ENCODE results near the gene CSNK1G1. TPM values are rescaled to one million over a fixed set of nuclear protein-coding genes. Genes with fewer than 3 reads are reported as not detected.

The CSNK1G1 gene
- total RNA-seq, 1 donor, result 37.6 TPM

GRCh38 chr15:64144565-64145281 lies 211.2 kb downstream of the CSNK1G1 start:
- no peak for TF ChIP-seq CTCF (IDR thresholded peaks at IDR 0.05; ENCODE audit: insufficient read depth, low read depth, low read length)
- no peak for DNase-seq (ENCODE audit: low read depth)
- H3K4me3 ChIP-seq (ENCODE audit: low read depth, low read length), result no peak overlapping the region

GRCh38 chr15:64144192-64144564 lies 211.8 kb downstream of the CSNK1G1 start:
- H3K4me3 ChIP-seq (ENCODE audit: low read depth, low read length), result no peak overlapping the region
- TF ChIP-seq CTCF (IDR thresholded peaks at IDR 0.05; ENCODE audit: insufficient read depth, low read depth, low read length), result no peak
- DNase-seq (ENCODE audit: low read depth), result no peak

- DNase-seq (ENCODE audit: low read depth), result no peak
- no peak overlapping the region for H3K4me3 ChIP-seq (ENCODE audit: low read depth, low read length)
- no peak for TF ChIP-seq CTCF (IDR thresholded peaks at IDR 0.05; ENCODE audit: insufficient read depth, low read depth, low read length)
Observed at GRCh38 chr15:64143276-64143675, 212.7 kb downstream of the CSNK1G1 start.

GRCh38 chr15:64141798-64142512 lies 214.0 kb downstream of the CSNK1G1 start:
- no peak for TF ChIP-seq CTCF (IDR thresholded peaks at IDR 0.05; ENCODE audit: insufficient read depth, low read depth, low read length)
- no peak for DNase-seq (ENCODE audit: low read depth)
- no peak overlapping the region for H3K4me3 ChIP-seq (ENCODE audit: low read depth, low read length)

- H3K4me3 ChIP-seq (ENCODE audit: low read depth, low read length), result no peak overlapping the region
- TF ChIP-seq CTCF (IDR thresholded peaks at IDR 0.05; ENCODE audit: insufficient read depth, low read depth, low read length), result no peak
- no peak for DNase-seq (ENCODE audit: low read depth)
Observed at GRCh38 chr15:64138331-64138941, 217.5 kb downstream of the CSNK1G1 start.

GRCh38 chr15:64137226-64137833 lies 218.6 kb downstream of the CSNK1G1 start:
- DNase-seq (ENCODE audit: low read depth), result no peak
- no peak for TF ChIP-seq CTCF (IDR thresholded peaks at IDR 0.05; ENCODE audit: insufficient read depth, low read depth, low read length)
- H3K4me3 ChIP-seq (ENCODE audit: low read depth, low read length), result no peak overlapping the region
